ENCODE measurements around the gene RNU1-3.
"Not testable (repeated sequence)": the region's sequence is repeated elsewhere in the genome, so short reads cannot be mapped to it uniquely, and the experiment has no call there.

GRCh38 chr1:16619803-16620501, 46.8 kb downstream of the RNU1-3 start:
- TF ChIP-seq CTCF (IDR thresholded peaks at IDR 0.05); TCF7L2 (IDR thresholded peaks at IDR 0.05; ENCODE audit: low read depth, low read length): not testable (repeated sequence)
